ENCODE results near the gene RBM26. TPM values are rescaled to one million over a fixed set of nuclear protein-coding genes. Genes with fewer than 3 reads are reported as not detected.

Gene RBM26
- total RNA-seq, 1 experiment from 2014 or later = 70.5 TPM

- peaks cover 34% of the 10 kb centered on the region; the same call in 1 of the 2 replicates for H3K79me2 ChIP-seq (ENCODE audit: insufficient read depth, low read length)
- H2AK5ac ChIP-seq (ENCODE audit: insufficient read length, low read length) = no peak overlapping the region
- no peak overlapping the region for H2BK20ac ChIP-seq (ENCODE audit: low read depth, low read length, poor library complexity, severe bottlenecking)
- H3K9ac ChIP-seq (ENCODE audit: extremely low read depth, insufficient read length, low read length) = peak overlapping the region; percentile 100
- no peak for DNase-seq
- H3K27me3 ChIP-seq (ENCODE audit: insufficient read depth, low read length) = no peaks in the 10 kb centered on the region
- Mint-ChIP-seq H3K9me3 (no peaks in the 10 kb centered on the region), H3K4me1 (peaks cover 13 to 18% of the 10 kb centered on the region in 2 experiments), H3K36me3 (ENCODE audit: insufficient read depth in 1 of 3, low read depth in 3 of 3) (peaks cover 0 to 4% (median 3%) of the 10 kb centered on the region in 3 experiments; a peak in 4 of 7 replicates), H3K27ac (peak overlapping the region; percentile 98 to 99 (median 98); a peak in 6 of 7 replicates), H3K27me3 (ENCODE audit: low read depth) (no peaks in the 10 kb centered on the region), H3K4me3 (peak overlapping the region in 1 of 2 experiments; percentile 94; a peak in 3 of 5 replicates)
- H4K20me1 ChIP-seq (ENCODE audit: control insufficient read depth, insufficient read depth, insufficient read length) = no peaks in the 10 kb centered on the region
- no peak overlapping the region for H4K91ac ChIP-seq (ENCODE audit: insufficient read length, low read depth, low read length)
- peak overlapping the region; percentile 94 for H3K27ac ChIP-seq (ENCODE audit: insufficient read length, low read depth, low read length)
- no peaks in the 10 kb centered on the region for H3K79me1 ChIP-seq (ENCODE audit: insufficient read depth, low read depth, low read length, poor library complexity, severe bottlenecking)
- H3K23ac ChIP-seq (ENCODE audit: insufficient read length, low read depth, low read length) = no peak overlapping the region
- peak overlapping the region; percentile 98 for H3K4me2 ChIP-seq (ENCODE audit: insufficient read depth, insufficient read length, low read length)
- no peak overlapping the region for H2BK12ac ChIP-seq (ENCODE audit: insufficient read length, low read depth, low read length)
- no peaks in the 10 kb centered on the region for H3K9me3 ChIP-seq (ENCODE audit: control insufficient read depth, low read depth, low read length)
- H2BK120ac ChIP-seq (ENCODE audit: low read depth, low read length, poor library complexity, severe bottlenecking) = no peak overlapping the region
- no peaks in the 10 kb centered on the region; the same call in 1 of the 2 replicates for H3K4me1 ChIP-seq (ENCODE audit: insufficient read depth, low read length)
- H3T11ph ChIP-seq (ENCODE audit: low read length) = no peak overlapping the region
- peak overlapping the region; percentile 80 for H2BK5ac ChIP-seq (ENCODE audit: insufficient read length, low read length)
- TF ChIP-seq CTCF (conservative IDR thresholded peaks at IDR 0.05) = no peak
- H2BK15ac ChIP-seq (ENCODE audit: low read depth, low read length) = no peak overlapping the region
- no CpG with 5 or more reads among the region's 4 CpGs for WGBS (ENCODE audit: extremely low coverage, insufficient read length, low lambda C conversion rate)
- H3K14ac ChIP-seq (ENCODE audit: insufficient read depth, low read length) = peak overlapping the region; percentile 92
- H3K4ac ChIP-seq (ENCODE audit: low read depth, low read length) = no peak overlapping the region
- peak overlapping the region; percentile 94 for H4K5ac ChIP-seq (ENCODE audit: insufficient read length, low read depth, low read length)
- H3K18ac ChIP-seq (ENCODE audit: insufficient read length, low read depth, low read length) = peak overlapping the region; percentile 80
- H3K23me2 ChIP-seq (ENCODE audit: insufficient read length, low read depth, low read length, poor library complexity, severe bottlenecking) = peaks cover 10% of the 10 kb centered on the region
- no peak overlapping the region for H2AFZ ChIP-seq (ENCODE audit: low read length)
- H4K8ac ChIP-seq (replicated peaks; ENCODE audit: insufficient read length, low read depth, low read length) = peak overlapping the region; percentile 89
- H3K56ac ChIP-seq (ENCODE audit: insufficient read length, low read depth, low read length) = peak overlapping the region; percentile 58
Measured at GRCh38 chr13:79406597-79406908, 498 bp upstream of the RBM26 start.
